WERI-Rb-1 (cell line): Measurements from ENCODE around the gene ITGA4.

Experiments used
- DNase-seq: peaks from one replicate; pipeline ENCODE4 v3.0.0-alpha.2; 2020
- H3K27ac ChIP-seq: fragments of 250-450 bp; sonication (Bioruptor Pico); 2 replicates; pipeline ENCODE4 v1.5.1; 2020; ENCODE audit warnings: mild to moderate bottlenecking, moderate library complexity
- H3K27me3 ChIP-seq: fragments of 250-450 bp; sonication (Bioruptor Pico); 2 replicates; pipeline ENCODE4 v1.5.1; 2021; ENCODE audit warnings: mild to moderate bottlenecking, low read depth, moderate library complexity; ENCODE audit not compliant: insufficient read depth, severe bottlenecking
- H3K36me3 ChIP-seq: fragments of 250-450 bp; sonication (Bioruptor Pico); 2 replicates; pipeline ENCODE4 v1.5.1; 2020; ENCODE audit warnings: mild to moderate bottlenecking, moderate library complexity
- H3K4me3 ChIP-seq: 2 replicates; pipeline ENCODE4 v1.5.1; 2011; ENCODE audit warnings: low read depth, mild to moderate bottlenecking, control low read depth, low read length
- H3K9me3 ChIP-seq: fragments of 250-450 bp; sonication (Bioruptor Pico); 2 replicates; pipeline ENCODE4 v1.5.1; 2021; ENCODE audit warnings: mild to moderate bottlenecking, moderate library complexity; ENCODE audit not compliant: severe bottlenecking
- CTCF ChIP-seq: IDR thresholded peaks from 2 replicates; pipeline ENCODE4 v1.5.1; 2011; ENCODE audit warnings: low read depth, mild to moderate bottlenecking, control low read depth, inconsistent platforms, low read length

ITGA4 gene

GRCh38 chr2:181520253-181520652 is 63.1 kb downstream of the ITGA4 start:
- no peak for TF ChIP-seq CTCF
- no peaks in the 10 kb centered on the region for H3K36me3 ChIP-seq
- no peaks in the 10 kb centered on the region for H3K27me3 ChIP-seq
- H3K9me3 ChIP-seq = no peaks in the 10 kb centered on the region
- no peak overlapping the region for H3K27ac ChIP-seq
- DNase-seq = no peak
- no peak overlapping the region for H3K4me3 ChIP-seq

- Histone ChIP-seq H3K4me3 (no peak overlapping the region), H3K27ac (no peak overlapping the region), H3K27me3 (no peaks in the 10 kb centered on the region), H3K36me3 (no peaks in the 10 kb centered on the region), H3K9me3 (no peaks in the 10 kb centered on the region)
- no peak for TF ChIP-seq CTCF
- DNase-seq = no peak
Observed at GRCh38 chr2:181523756-181524155, 66.6 kb downstream of the ITGA4 start.

GRCh38 chr2:181526014-181526413 is 68.8 kb downstream of the ITGA4 start:
- no peaks in the 10 kb centered on the region for H3K9me3 ChIP-seq
- H3K27me3 ChIP-seq = no peaks in the 10 kb centered on the region
- DNase-seq = no peak
- TF ChIP-seq CTCF = no peak
- no peak overlapping the region for H3K4me3 ChIP-seq
- H3K27ac ChIP-seq = no peak overlapping the region
- H3K36me3 ChIP-seq = no peaks in the 10 kb centered on the region

- no peaks in the 10 kb centered on the region for H3K9me3 ChIP-seq
- H3K27ac ChIP-seq = no peak overlapping the region
- no peak for DNase-seq
- no peak overlapping the region for H3K4me3 ChIP-seq
- H3K36me3 ChIP-seq = no peaks in the 10 kb centered on the region
- no peaks in the 10 kb centered on the region for H3K27me3 ChIP-seq
- TF ChIP-seq CTCF = no peak
Observed at GRCh38 chr2:181527058-181527457, 69.9 kb downstream of the ITGA4 start.

GRCh38 chr2:181528441-181528840 is 71.3 kb downstream of the ITGA4 start:
- TF ChIP-seq CTCF = no peak
- Histone ChIP-seq H3K27ac (no peak overlapping the region), H3K4me3 (no peak overlapping the region), H3K27me3 (no peaks in the 10 kb centered on the region), H3K36me3 (no peaks in the 10 kb centered on the region), H3K9me3 (no peaks in the 10 kb centered on the region)
- DNase-seq = no peak

- Histone ChIP-seq H3K4me3 (no peak overlapping the region), H3K27ac (no peak overlapping the region), H3K36me3 (peaks cover 10% of the 10 kb centered on the region), H3K9me3 (peaks cover 6% of the 10 kb centered on the region), H3K27me3 (no peaks in the 10 kb centered on the region)
- no peak for DNase-seq
- no peak for TF ChIP-seq CTCF
Observed at GRCh38 chr2:181536730-181537129, 79.5 kb downstream of the ITGA4 start.
